Measurements from ENCODE around the gene INSIG2. TPM values are rescaled to one million over a fixed set of nuclear protein-coding genes. Genes with fewer than 3 reads are reported as not detected.

Gene INSIG2
- total and polyA plus RNA-seq, 9 of the 15 experiments (the other 6 are each of a cell fraction or from before 2014, with no cell fraction given) = 1.5 to 34.2 (median 6.4) TPM

- intact Hi-C loops (cut with micrococcal nuclease) (no loop called here), in situ Hi-C loops (cut with MboI) (no loop called here)
- FAIRE-seq (no peak), DNase-seq (ENCODE audit: extremely low read depth in 1 of 4, low spot score in 3 of 4) (no peak), ATAC-seq (no peak)
- Histone ChIP-seq H3K27me3 (ENCODE audit: control insufficient read depth in 2 of 2, insufficient read depth in 2 of 2, low read length in 2 of 2) (no peaks in the 10 kb centered on the region), H3K27ac (ENCODE audit: extremely low read depth, low read depth, low read length) (no peak overlapping the region), H3K79me2 (ENCODE audit: control insufficient read depth, insufficient read depth, low read length) (no peaks in the 10 kb centered on the region), H3K4me2 (ENCODE audit: insufficient read depth, low read length) (no peak overlapping the region), H2AFZ (ENCODE audit: low read depth, low read length) (no peak overlapping the region), H3K4me1 (replicated peaks in 1 of 2; ENCODE audit: control insufficient read depth in 2 of 2, insufficient read depth in 2 of 2, low read length in 2 of 2) (no peaks in the 10 kb centered on the region), H3K9me1 (ENCODE audit: control insufficient read depth, insufficient read depth, low read length) (no peaks in the 10 kb centered on the region), H3K9me3 (replicated peaks; ENCODE audit: control insufficient read depth, insufficient read depth, low read depth, low read length) (no peaks in the 10 kb centered on the region), H4K20me1 (replicated peaks; ENCODE audit: control insufficient read depth, insufficient read depth, low read length) (no peaks in the 10 kb centered on the region), H3K9ac (ENCODE audit: insufficient read depth in 1 of 2, low read depth in 2 of 2, low read length in 2 of 2) (no peak overlapping the region), H3K36me3 (ENCODE audit: control insufficient read depth, insufficient read depth, low read length) (no peaks in the 10 kb centered on the region), H3K4me3 (no peak overlapping the region)
- 0% methylated on average over 4 of the region's 4 CpGs for WGBS (ENCODE audit: insufficient coverage, low coverage, missing lambda C conversion rate)
- TF ChIP-seq EHMT2 (IDR thresholded peaks at IDR 0.05) (no peak), CBX1 (IDR thresholded peaks at IDR 0.05; ENCODE audit: low read depth) (no peak), NFXL1 (CRISPR knock-in tag; IDR thresholded peaks at IDR 0.05) (no peak), HMG20A (CRISPR knock-in tag; conservative IDR thresholded peaks at IDR 0.05) (no peak), NR2C2 (CRISPR knock-in tag; IDR thresholded peaks at IDR 0.05) (no peak), NR2C2 (tag; IDR thresholded peaks at IDR 0.05) (no peak), U2AF1 (optimal IDR thresholded peaks at IDR 0.05; ENCODE audit: low read depth, low read length) (no peak)
- no TSS peak for BruUV-seq (replicated peaks)
- CTCF ChIA-PET (ENCODE audit: low intra/inter-chr PET ratio) = no interaction called here
- POLR2A ChIA-PET = no interaction called here
These were observed 43.5 kb downstream of the INSIG2 start for GRCh38 chr2:118131771-118132170.

- Histone ChIP-seq H3K36me3 (ENCODE audit: control insufficient read depth, insufficient read depth, low read length) (no peaks in the 10 kb centered on the region), H3K4me1 (replicated peaks in 1 of 2; ENCODE audit: control insufficient read depth in 2 of 2, insufficient read depth in 2 of 2, low read length in 2 of 2) (no peaks in the 10 kb centered on the region), H3K9ac (ENCODE audit: insufficient read depth in 1 of 2, low read depth in 2 of 2, low read length in 2 of 2) (no peak overlapping the region), H3K9me1 (ENCODE audit: control insufficient read depth, insufficient read depth, low read length) (no peaks in the 10 kb centered on the region), H3K4me3 (no peak overlapping the region), H2AFZ (ENCODE audit: low read depth, low read length) (no peak overlapping the region), H3K4me2 (ENCODE audit: insufficient read depth, low read length) (no peak overlapping the region), H3K9me3 (replicated peaks; ENCODE audit: control insufficient read depth, insufficient read depth, low read depth, low read length) (no peaks in the 10 kb centered on the region), H3K27me3 (ENCODE audit: control insufficient read depth in 2 of 2, insufficient read depth in 2 of 2, low read length in 2 of 2) (no peaks in the 10 kb centered on the region), H3K79me2 (ENCODE audit: control insufficient read depth, insufficient read depth, low read length) (no peaks in the 10 kb centered on the region), H3K27ac (ENCODE audit: extremely low read depth, low read depth, low read length) (no peak overlapping the region), H4K20me1 (replicated peaks; ENCODE audit: control insufficient read depth, insufficient read depth, low read length) (no peaks in the 10 kb centered on the region)
- ChIA-PET POLR2A (no interaction called here), CTCF (ENCODE audit: low intra/inter-chr PET ratio) (interaction anchor here (0.6 kb wide), 1 partner anchor 406 kb away, joined by 3 read pairs; no protein-coding TSS in a partner anchor)
- no peak for TF ChIP-seq GATA2 (CRISPR knock-in tag; IDR thresholded peaks at IDR 0.05)
- no peak for TF ChIP-seq CREB3 (tag; conservative IDR thresholded peaks at IDR 0.05; ENCODE audit: low read depth)
- intact Hi-C loops (cut with micrococcal nuclease) = no loop called here
- BruUV-seq (replicated peaks) = no TSS peak
- in situ Hi-C loops (cut with MboI) = no loop called here
- no peak for DNase-seq (ENCODE audit: extremely low read depth in 1 of 4, low spot score in 3 of 4)
- ATAC-seq = no peak
- FAIRE-seq = no peak
- 0% methylated on average over 2 of the region's 2 CpGs for WGBS (ENCODE audit: insufficient coverage, low coverage, missing lambda C conversion rate)
These were observed 45.6 kb downstream of the INSIG2 start for GRCh38 chr2:118133916-118134315.
